SK-N-SH (cell line): Measurements from ENCODE around the gene WDR81. TPM values are rescaled to one million over a fixed set of nuclear protein-coding genes. Genes with fewer than 3 reads are reported as not detected.
A peak's percentile ranks its signal among the peaks of the same experiment; 100 is the strongest.

ENCODE experiments used
- CTCF ChIA-PET: fragments of 300-600, 350-600 bp; formaldehyde crosslinking; extraction: SDS; loops from one replicate; lab custom pipeline; 2021; lab: Yijun Ruan, JAX
- POLR2A ChIA-PET: fragments of 350-600 bp; sonication (Branson Sonifier 250); formaldehyde crosslinking; extraction: SDS; loops from one replicate; lab custom pipeline; 2020; ENCODE audit warnings: antibody characterized with exemption, inconsistent platforms; lab: Yijun Ruan, JAX
- DNase-seq: peaks from one replicate; pipeline ENCODE4 v3.0.0; 2012
- H2AFZ ChIP-seq: fragments of 200-600 bp; sonication (generic); 2 replicates; pipeline ENCODE4 v1.8.1; 2016; ENCODE audit warnings: antibody characterized with exemption, mild to moderate bottlenecking, low read depth
- H3F3A ChIP-seq: fragments of 200-600 bp; sonication (generic); replicated peaks from 2 replicates; pipeline ENCODE3; 2016; ENCODE audit warnings: antibody characterized with exemption, mild to moderate bottlenecking; ENCODE audit not compliant: insufficient read depth
- H3K27ac ChIP-seq, 2 experiments: fragments of 200-500 bp in 1 of 2; fragments of 200-600 bp in 1 of 2; sonication (Bioruptor generic) in 1 of 2; sonication (generic), shearing (Covaris generic) in 1 of 2; 2 replicates each; pipeline versions ENCODE4 v1.5.1 to v1.6.1; 2014 to 2016; ENCODE audit warnings: low read depth in 2 of 2, inconsistent platforms in 1 of 2, low read length in 1 of 2, mild to moderate bottlenecking in 1 of 2, mixed read lengths in 1 of 2
- H3K27me3 ChIP-seq: fragments of 200-600 bp; sonication (generic), shearing (Covaris generic); 2 replicates; pipeline ENCODE4 v1.6.1; 2016; ENCODE audit warnings: mixed run types; ENCODE audit not compliant: insufficient read depth
- H3K36me3 ChIP-seq, 2 experiments: fragments of 200-500 bp in 1 of 2; fragments of 200-600 bp in 1 of 2; sonication (Bioruptor generic) in 1 of 2; sonication (generic) in 1 of 2; replicated peaks in 1 of 2; 2 replicates each; pipeline versions ENCODE3 to v1.5.1; 2014 to 2016; ENCODE audit warnings: low read length in 1 of 2, mild to moderate bottlenecking in 1 of 2; ENCODE audit not compliant: insufficient read depth in 2 of 2, control insufficient read depth in 1 of 2
- H3K4me1 ChIP-seq, 2 experiments: fragments of 200-500 bp in 1 of 2; fragments of 200-600 bp in 1 of 2; sonication (Bioruptor generic) in 1 of 2; sonication (generic), shearing (Covaris generic) in 1 of 2; 2 replicates each; pipeline versions ENCODE4 v1.5.1 to v1.6.1; 2014 to 2016; ENCODE audit warnings: low read depth in 1 of 2, low read length in 1 of 2, mixed run types in 1 of 2; ENCODE audit not compliant: insufficient read depth in 2 of 2, control insufficient read depth in 1 of 2
- H3K4me2 ChIP-seq: fragments of 200-600 bp; sonication (generic), shearing (Covaris generic); 2 replicates; pipeline ENCODE4 v1.6.1; 2017; ENCODE audit warnings: mixed run types
- H3K4me3 ChIP-seq, 2 experiments: fragments of 200-500 bp in 1 of 2; fragments of 200-600 bp in 1 of 2; sonication (Bioruptor generic) in 1 of 2; sonication (generic), shearing (Covaris generic) in 1 of 2; 2 replicates each; pipeline versions ENCODE4 v1.5.1 to v1.8.1; 2014 to 2016; ENCODE audit warnings: low read depth in 2 of 2, inconsistent platforms in 1 of 2, low read length in 1 of 2, mild to moderate bottlenecking in 1 of 2, mixed read lengths in 1 of 2, moderate library complexity in 1 of 2
- H3K79me2 ChIP-seq: fragments of 200-600 bp; sonication (generic); 2 replicates; pipeline ENCODE4 v1.8.1; 2017; ENCODE audit warnings: mild to moderate bottlenecking; ENCODE audit not compliant: insufficient read depth
- H3K9ac ChIP-seq: fragments of 200-600 bp; sonication (generic); 2 replicates; pipeline ENCODE4 v1.6.1; 2017; ENCODE audit warnings: mixed run types
- H3K9me2 ChIP-seq: fragments of 200-600 bp; sonication (generic); 2 replicates; pipeline ENCODE4 v1.6.1; 2017; ENCODE audit warnings: mixed run types
- H3K9me3 ChIP-seq: fragments of 200-600 bp; sonication (generic); 2 replicates; pipeline ENCODE4 v1.6.1; 2017; ENCODE audit warnings: mixed run types, mild to moderate bottlenecking, moderate library complexity
- H4K20me1 ChIP-seq: fragments of 200-600 bp; sonication (generic); 2 replicates; pipeline ENCODE4 v1.6.1; 2017; ENCODE audit warnings: mild to moderate bottlenecking, mixed run types; ENCODE audit not compliant: insufficient read depth
- ELF1 ChIP-seq: IDR thresholded peaks from 2 replicates; pipeline ENCODE4 v1.4.0; 2012
- EP300 ChIP-seq, 2 experiments: IDR thresholded peaks; 2 replicates each; pipeline versions ENCODE4 v1.4.0 to v1.6.1; 2012; ENCODE audit warnings: borderline replicate concordance in 1 of 2, low read depth in 1 of 2, low read length in 1 of 2
- EZH2phosphoT487 ChIP-seq: fragments of 200-600 bp; sonication (generic); IDR thresholded peaks from 2 replicates; pipeline ENCODE4 v1.6.1; 2017; ENCODE audit warnings: low read depth, mixed run types, mild to moderate bottlenecking, antibody characterized with exemption, moderate library complexity, borderline replicate concordance
- FOXM1 ChIP-seq: IDR thresholded peaks from 2 replicates; pipeline ENCODE4 v1.4.0; 2012; ENCODE audit warnings: low read depth, mild to moderate bottlenecking
- GABPA ChIP-seq: IDR thresholded peaks from 2 replicates; pipeline ENCODE4 v1.4.0; 2012; ENCODE audit warnings: low read depth, mild to moderate bottlenecking
- IRF3 ChIP-seq: fragments of 150-350 bp; IDR thresholded peaks from 2 replicates; pipeline ENCODE4 v1.6.1; 2016; ENCODE audit warnings: mild to moderate bottlenecking, low read depth, low read length
- JUND ChIP-seq: IDR thresholded peaks from 2 replicates; pipeline ENCODE4 v1.4.0; 2012
- MEF2A ChIP-seq: IDR thresholded peaks from 2 replicates; pipeline ENCODE4 v1.4.0; 2012; ENCODE audit warnings: low read depth, borderline replicate concordance
- MXI1 ChIP-seq: IDR thresholded peaks from 2 replicates; pipeline ENCODE4 v1.6.1; 2012; ENCODE audit warnings: mild to moderate bottlenecking, low read depth, low read length, improper control_type of control experiment
- NFIC ChIP-seq: IDR thresholded peaks from 2 replicates; pipeline ENCODE4 v1.4.0; 2012; ENCODE audit warnings: borderline replicate concordance
- PBX3 ChIP-seq: IDR thresholded peaks from 2 replicates; pipeline ENCODE4; 2012
- RAD21 ChIP-seq: IDR thresholded peaks from 2 replicates; pipeline ENCODE4 v1.6.1; 2012; ENCODE audit warnings: mild to moderate bottlenecking, low read length
- RXRA ChIP-seq: IDR thresholded peaks from 2 replicates; pipeline ENCODE4 v1.4.0; 2012; ENCODE audit warnings: low read depth, mild to moderate bottlenecking, borderline replicate concordance
- SMC3 ChIP-seq: IDR thresholded peaks from 2 replicates; pipeline ENCODE4 v1.6.1; 2012; ENCODE audit warnings: low read depth, low read length, improper control_type of control experiment
- TAF1 ChIP-seq: IDR thresholded peaks from 2 replicates; pipeline ENCODE4 v1.6.1; 2012; ENCODE audit warnings: low read depth, mild to moderate bottlenecking, low read length, moderate library complexity, borderline replicate concordance
- TCF12 ChIP-seq: IDR thresholded peaks from 2 replicates; pipeline ENCODE4 v1.4.0; 2012
- TEAD4 ChIP-seq: IDR thresholded peaks from 2 replicates; pipeline ENCODE4 v1.4.0; 2012; ENCODE audit warnings: mild to moderate bottlenecking, borderline replicate concordance; ENCODE audit not compliant: insufficient read depth
- USF1 ChIP-seq: IDR thresholded peaks from 2 replicates; pipeline ENCODE4 v1.4.0; 2012; ENCODE audit warnings: low read depth, borderline replicate concordance
- ZBTB33 ChIP-seq: IDR thresholded peaks from 2 replicates; pipeline ENCODE4 v1.4.0; 2012; ENCODE audit warnings: low read depth, borderline replicate concordance
- whole genome bisulfite sequencing: methylation state at CpG from one replicate; pipeline ENCODE4 v1.1.6; 2017; ENCODE audit warnings: low lambda C conversion rate; 5-methylcytosine and 5-hydroxymethylcytosine counted together
- polyA plus RNA-seq, 3 experiments: library from polyadenylated mRNA; depleted of rRNA; stranded (reverse); fragments of >200 nt; gene quantifications; 2 replicates each; pipeline ENCODE4 v1.2.3, GENCODE V29; 2012

Gene WDR81
- polyA plus RNA-seq, 1 of the 3 experiments (the other 2 are of a cell fraction), result 9.3 TPM

GRCh38 chr17:1755252-1755826, 30.8 kb downstream of the WDR81 start:
- Histone ChIP-seq H3K9ac (no peak overlapping the region), H2AFZ (no peak overlapping the region), H4K20me1 (no peaks in the 10 kb centered on the region), H3K27ac (peak overlapping the region in 1 of 2 experiments; percentile 61; a peak in 2 of 4 replicates), H3K36me3 (no peaks in the 10 kb centered on the region), H3K4me3 (no peak overlapping the region), H3K4me2 (no peak overlapping the region), H3K4me1 (peaks cover 0 to 14% of the 10 kb centered on the region in 2 experiments; a peak in 1 of 4 replicates), H3K27me3 (no peaks in the 10 kb centered on the region), H3F3A (no peaks in the 10 kb centered on the region), H3K79me2 (no peaks in the 10 kb centered on the region), H3K9me2 (no peaks in the 10 kb centered on the region), H3K9me3 (no peaks in the 10 kb centered on the region)
- TF ChIP-seq SMC3 (no peak), RAD21 (no peak), MEF2A (no peak), PBX3 (no peak), USF1 (no peak), EP300 (IDR thresholded peaks at IDR 0.05; ENCODE audit: borderline replicate concordance in 1 of 2, low read depth in 1 of 2, low read length in 1 of 2) (no peak), TCF12 (no peak), ELF1 (no peak), GABPA (no peak)
- ChIA-PET POLR2A (interaction anchor here (0.8 to 1.8 kb wide), 3 partner anchors 9 to 74 kb away, joined by 3 to 6 read pairs (median 5); partner anchors contain the start of genes RPA1 and SMYD4), CTCF (interaction anchor here (0.7 to 1.5 kb wide), 4 partner anchors 27 to 31 kb away, joined by 3 to 5 read pairs (median 4); partner anchors contain the start of gene WDR81)
- peak; percentile 85 for DNase-seq
- 72% methylated on average over 18 of the region's 20 CpGs for WGBS

- WGBS, result 83% methylated on average over 17 of the region's 17 CpGs
- Histone ChIP-seq H3K4me2 (no peak overlapping the region), H3K4me1 (peaks cover 0 to 14% of the 10 kb centered on the region in 2 experiments; a peak in 1 of 4 replicates), H3K27ac (peak overlapping the region in 1 of 2 experiments; percentile 61; a peak in 2 of 4 replicates), H3K36me3 (no peaks in the 10 kb centered on the region), H3K9ac (no peak overlapping the region), H3K79me2 (no peaks in the 10 kb centered on the region), H2AFZ (no peak overlapping the region), H3K9me2 (no peaks in the 10 kb centered on the region), H4K20me1 (no peaks in the 10 kb centered on the region), H3F3A (no peaks in the 10 kb centered on the region), H3K4me3 (no peak overlapping the region), H3K9me3 (no peaks in the 10 kb centered on the region), H3K27me3 (no peaks in the 10 kb centered on the region)
- no peak for DNase-seq
- ChIA-PET CTCF (interaction anchor here (0.7 to 1.5 kb wide), 4 partner anchors 27 to 31 kb away, joined by 3 to 5 read pairs (median 4); partner anchors contain the start of gene WDR81), POLR2A (interaction anchor here (0.8 to 1.8 kb wide), 3 partner anchors 8 to 74 kb away, joined by 3 to 6 read pairs (median 5); partner anchors contain the start of genes RPA1 and SMYD4)
- TF ChIP-seq RXRA (no peak), FOXM1 (no peak), TEAD4 (no peak), USF1 (no peak), MXI1 (no peak), JUND (no peak), TCF12 (no peak), PBX3 (no peak), RAD21 (no peak), EZH2phosphoT487 (no peak), MEF2A (no peak), ZBTB33 (no peak), TAF1 (no peak), IRF3 (no peak), SMC3 (no peak), NFIC (no peak)
Observed at GRCh38 chr17:1755827-1756262, 31.3 kb downstream of the WDR81 start.
